GM18868 (cell line): ENCODE data around the gene DNAH8.
"Not testable (repeated sequence)": the region's sequence is repeated elsewhere in the genome, so short reads cannot be mapped to it uniquely, and the experiment has no call there.

Experiments
- ATAC-seq: cut with Tn5 transposase; IDR thresholded peaks from one replicate; pipeline ENCODE4 v1.9.1; 2021; ENCODE audit warnings: mild to moderate bottlenecking, moderate library complexity; ENCODE audit not compliant: unreplicated experiment

The DNAH8 gene

GRCh38 chr6:38715016-38715689 lies at the start of gene DNAH8:
DNAH8 (plus strand) TSS chr6:38715311; CDS start chr6:38722810, 7,499 bp downstream.
- ATAC-seq = no peak

GRCh38 chr6:38671885-38672467 lies 43.1 kb upstream of the DNAH8 start:
- peak; percentile 85 for ATAC-seq

GRCh38 chr6:38673397-38674165 lies 41.5 kb upstream of the DNAH8 start:
- no peak for ATAC-seq

- ATAC-seq = no peak
These were observed 38.7 kb upstream of the DNAH8 start for GRCh38 chr6:38676236-38676973.

- ATAC-seq = no peak
These were observed 38.1 kb upstream of the DNAH8 start for GRCh38 chr6:38676974-38677544.

- no peak for ATAC-seq
These were observed 36.8 kb upstream of the DNAH8 start for GRCh38 chr6:38678178-38678760.

GRCh38 chr6:38679668-38680067 lies 35.4 kb upstream of the DNAH8 start:
- no peak for ATAC-seq

- no peak for ATAC-seq
These were observed 33.3 kb upstream of the DNAH8 start for GRCh38 chr6:38681850-38682249.

- ATAC-seq = no peak
These were observed 30.9 kb upstream of the DNAH8 start for GRCh38 chr6:38684237-38684636.

GRCh38 chr6:38684904-38685303 lies 30.2 kb upstream of the DNAH8 start:
- no peak for ATAC-seq

GRCh38 chr6:38686270-38687042 lies 28.7 kb upstream of the DNAH8 start:
- no peak for ATAC-seq

- ATAC-seq = no peak
These were observed 28.1 kb upstream of the DNAH8 start for GRCh38 chr6:38687043-38687353.

- no peak for ATAC-seq
These were observed 27.6 kb upstream of the DNAH8 start for GRCh38 chr6:38687549-38687948.

GRCh38 chr6:38688579-38689087 lies 26.5 kb upstream of the DNAH8 start:
- peak; percentile 82 for ATAC-seq

GRCh38 chr6:38695227-38695900 lies 19.7 kb upstream of the DNAH8 start:
- ATAC-seq = no peak

- no peak for ATAC-seq
These were observed 19.2 kb upstream of the DNAH8 start for GRCh38 chr6:38695933-38696332.

GRCh38 chr6:38696345-38696744 lies 18.8 kb upstream of the DNAH8 start:
- ATAC-seq = no peak

GRCh38 chr6:38697846-38698245 lies 17.3 kb upstream of the DNAH8 start:
- no peak for ATAC-seq

- not testable (repeated sequence) for ATAC-seq
These were observed 15.4 kb upstream of the DNAH8 start for GRCh38 chr6:38699702-38700101.
